Keratinocyte (primary cell): ENCODE measurements around the gene ITIH3. TPM values are rescaled to one million over a fixed set of nuclear protein-coding genes. Genes with fewer than 3 reads are reported as not detected.
"Not testable (repeated sequence)": the region's sequence is repeated elsewhere in the genome, so short reads cannot be mapped to it uniquely, and the experiment has no call there.

Experiments
- DNase-seq: peaks from one replicate; pipeline ENCODE4 v3.0.0-alpha.2; 2011; ENCODE audit warnings: low read depth, missing footprints, low spot score
- FAIRE-seq: peaks from 2 replicates; lab custom pipeline; 2011; peaks lifted over from hg19 to GRCh38; lab: Jason Lieb, UNC
- H2AFZ ChIP-seq: 2 replicates; pipeline ENCODE4 v1.6.0; 2012; ENCODE audit warnings: low read length, control low read depth, inconsistent platforms; ENCODE audit not compliant: control insufficient read depth
- H3K27ac ChIP-seq: 2 replicates; pipeline ENCODE4 v1.5.1; 2011; ENCODE audit warnings: low read length; ENCODE audit not compliant: control insufficient read depth, insufficient read depth
- H3K27me3 ChIP-seq: 3 replicates; pipeline ENCODE4 v1.6.0; 2011; ENCODE audit warnings: low read length; ENCODE audit not compliant: control insufficient read depth, insufficient read depth; ENCODE audit errors: extremely low read depth
- H3K36me3 ChIP-seq, 2 experiments: 2 replicates in 1 of 2; 3 replicates in 1 of 2; pipeline ENCODE4 v1.5.1; 2011; ENCODE audit warnings: low read length in 2 of 2, mild to moderate bottlenecking in 1 of 2; ENCODE audit not compliant: control insufficient read depth in 2 of 2, insufficient read depth in 2 of 2; ENCODE audit errors: extremely low read depth in 1 of 2
- H3K4me1 ChIP-seq: 3 replicates; pipeline ENCODE4 v1.5.1; 2011; ENCODE audit warnings: low read length; ENCODE audit not compliant: control insufficient read depth, insufficient read depth; ENCODE audit errors: extremely low read depth
- H3K4me2 ChIP-seq: 3 replicates; pipeline ENCODE4 v1.6.0; 2011; ENCODE audit warnings: low read depth, low read length; ENCODE audit not compliant: control insufficient read depth, insufficient read depth; ENCODE audit errors: extremely low read depth
- H3K4me3 ChIP-seq, 3 experiments: fragments of 200-600 bp in 1 of 3; sonication (generic) in 1 of 3; 2 replicates in 2 of 3; 3 replicates in 1 of 3; pipeline ENCODE4 v1.5.1; 2011 to 2016; ENCODE audit warnings: low read length in 3 of 3, mild to moderate bottlenecking in 3 of 3, control low read depth in 2 of 3, inconsistent platforms in 1 of 3, low read depth in 1 of 3, mixed read lengths in 1 of 3, mixed run types in 1 of 3, moderate library complexity in 1 of 3; ENCODE audit not compliant: control insufficient read depth in 2 of 3, insufficient read depth in 2 of 3; ENCODE audit errors: extremely low read depth in 1 of 3
- H3K79me2 ChIP-seq: 2 replicates; pipeline ENCODE4 v1.6.0; 2012; ENCODE audit warnings: low read length; ENCODE audit not compliant: control insufficient read depth, insufficient read depth
- H3K9ac ChIP-seq: 3 replicates; pipeline ENCODE4 v1.6.0; 2011; ENCODE audit warnings: low read length; ENCODE audit not compliant: control insufficient read depth, insufficient read depth; ENCODE audit errors: extremely low read depth
- H3K9me1 ChIP-seq: 3 replicates; pipeline ENCODE4 v1.6.0; 2011; ENCODE audit warnings: low read length; ENCODE audit not compliant: control insufficient read depth, insufficient read depth; ENCODE audit errors: extremely low read depth
- H3K9me3 ChIP-seq: 2 replicates; pipeline ENCODE4 v1.5.1; 2012; ENCODE audit warnings: low read depth, low read length; ENCODE audit not compliant: control insufficient read depth
- H4K20me1 ChIP-seq: 3 replicates; pipeline ENCODE4 v1.6.0; 2011; ENCODE audit warnings: low read length; ENCODE audit not compliant: control insufficient read depth, insufficient read depth; ENCODE audit errors: extremely low read depth
- EZH2 ChIP-seq: IDR thresholded peaks from one replicate; pipeline ENCODE4 v1.6.1; 2012; ENCODE audit warnings: inconsistent platforms, mild to moderate bottlenecking, low read length, moderate library complexity
- dilution Hi-C: fragments of 300-500 bp; cut with MboI; formaldehyde crosslinking; loops from one replicate; pipeline ENCODE4 v1.7.0; 2020; ENCODE audit warnings: low sequenced_read_pairs; ENCODE audit not compliant: extremely low pct_ligation_motif_present
- polyA plus RNA-seq, 5 experiments: library from polyadenylated mRNA; depleted of rRNA in 3 of 5; stranded (reverse) in 3 of 5; stranded (forward) in 1 of 5; unstranded in 1 of 5; fragments of >200 nt; gene quantifications; 1 replicate in 1 of 5; 2 replicates in 3 of 5; 3 replicates in 1 of 5; pipeline versions ENCODE4 v1.2.1 to v1.2.3, GENCODE V29; 2011 to 2012; ENCODE audit warnings: missing spikeins in 2 of 5, low read depth in 1 of 5, low replicate concordance in 1 of 5
- TF ChIP-seq, protein P1 (sequence below), 3 experiments: IDR thresholded peaks in 1 of 3; conservative IDR thresholded peaks in 1 of 3; optimal IDR thresholded peaks in 1 of 3; 2 replicates in 2 of 3; 3 replicates in 1 of 3; pipeline versions ENCODE3 to v1.5.1; 2011; ENCODE audit warnings: low read length in 3 of 3, mild to moderate bottlenecking in 3 of 3, moderate library complexity in 2 of 3, control low read depth in 1 of 3, inconsistent platforms in 1 of 3; ENCODE audit not compliant: insufficient read depth in 2 of 3; ENCODE audit errors: extremely low read depth in 1 of 3

The ITIH3 gene
- polyA plus RNA-seq, 1 donor (not counting 4 experiments of a cell fraction or from before 2014, with no cell fraction given) = not detected

DNA sequence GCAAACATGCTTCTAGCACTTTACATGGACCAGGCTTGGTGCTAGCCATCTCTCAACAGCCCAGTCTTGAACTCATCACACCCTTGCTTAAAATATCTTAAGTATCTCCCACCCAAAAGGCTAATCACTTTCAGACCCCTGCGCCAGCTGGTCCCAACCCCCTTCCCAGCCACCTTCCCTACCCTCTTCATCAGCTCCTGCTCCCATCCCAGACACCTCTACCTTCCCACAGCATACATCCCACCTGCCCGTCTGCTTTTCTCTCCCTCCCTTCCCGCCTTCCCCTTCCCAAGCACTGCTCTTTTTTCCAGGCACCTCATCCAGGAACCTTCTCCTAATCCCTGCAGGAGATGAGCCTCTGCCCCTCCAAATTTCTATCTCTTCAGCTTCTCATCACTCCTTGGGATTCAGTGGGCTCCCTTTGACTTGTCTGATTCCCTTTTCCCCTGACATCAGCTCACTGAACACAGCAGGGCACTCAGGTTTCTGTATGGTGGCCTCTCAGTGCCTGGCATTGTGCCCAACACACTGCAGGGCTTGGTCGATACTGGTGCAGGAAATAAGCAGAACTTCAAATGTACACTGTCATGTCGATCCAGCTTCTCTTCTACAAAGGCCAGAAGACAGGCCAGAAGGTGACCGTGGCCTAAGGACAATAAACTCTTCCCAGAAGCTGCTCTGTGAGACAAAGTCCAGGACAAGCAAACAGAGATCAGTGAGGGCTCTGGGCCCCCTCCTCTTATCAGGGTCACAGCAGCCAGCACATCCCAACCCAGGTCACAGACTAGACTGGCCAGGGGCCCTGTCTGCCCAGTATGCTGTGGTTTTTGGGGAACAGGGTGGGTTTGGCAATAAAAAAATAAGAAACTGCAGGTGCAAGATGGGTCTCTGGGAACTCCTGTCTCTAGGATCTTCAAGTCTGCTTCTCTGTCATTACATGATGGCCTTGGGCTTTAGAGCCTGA lies 19.4 kb upstream of the ITIH3 start:
- Histone ChIP-seq H3K27me3 (peaks cover 6% of the 10 kb centered on the region), H3K36me3 (no peaks in the 10 kb centered on the region), H4K20me1 (no peaks in the 10 kb centered on the region), H3K4me1 (peaks cover 3% of the 10 kb centered on the region), H3K79me2 (peaks cover 4% of the 10 kb centered on the region), H3K4me3 (no peak overlapping the region), H2AFZ (no peak overlapping the region), H3K27ac (no peak overlapping the region), H3K9ac (no peak overlapping the region), H3K9me1 (no peaks in the 10 kb centered on the region), H3K9me3 (no peaks in the 10 kb centered on the region), H3K4me2 (no peak overlapping the region)
- FAIRE-seq (no peak), DNase-seq (no peak)
- TF ChIP-seq, protein P1, sequence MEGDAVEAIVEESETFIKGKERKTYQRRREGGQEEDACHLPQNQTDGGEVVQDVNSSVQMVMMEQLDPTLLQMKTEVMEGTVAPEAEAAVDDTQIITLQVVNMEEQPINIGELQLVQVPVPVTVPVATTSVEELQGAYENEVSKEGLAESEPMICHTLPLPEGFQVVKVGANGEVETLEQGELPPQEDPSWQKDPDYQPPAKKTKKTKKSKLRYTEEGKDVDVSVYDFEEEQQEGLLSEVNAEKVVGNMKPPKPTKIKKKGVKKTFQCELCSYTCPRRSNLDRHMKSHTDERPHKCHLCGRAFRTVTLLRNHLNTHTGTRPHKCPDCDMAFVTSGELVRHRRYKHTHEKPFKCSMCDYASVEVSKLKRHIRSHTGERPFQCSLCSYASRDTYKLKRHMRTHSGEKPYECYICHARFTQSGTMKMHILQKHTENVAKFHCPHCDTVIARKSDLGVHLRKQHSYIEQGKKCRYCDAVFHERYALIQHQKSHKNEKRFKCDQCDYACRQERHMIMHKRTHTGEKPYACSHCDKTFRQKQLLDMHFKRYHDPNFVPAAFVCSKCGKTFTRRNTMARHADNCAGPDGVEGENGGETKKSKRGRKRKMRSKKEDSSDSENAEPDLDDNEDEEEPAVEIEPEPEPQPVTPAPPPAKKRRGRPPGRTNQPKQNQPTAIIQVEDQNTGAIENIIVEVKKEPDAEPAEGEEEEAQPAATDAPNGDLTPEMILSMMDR (optimal IDR thresholded peaks at IDR 0.05 in 1 of 3, IDR thresholded peaks at IDR 0.05 in 1 of 3, conservative IDR thresholded peaks at IDR 0.05 in 1 of 3; ENCODE audit: extremely low read depth in 1 of 3, insufficient read depth in 2 of 3, low read length in 3 of 3) = no peak
- TF ChIP-seq EZH2 = no peak
- dilution Hi-C loops = no loop called here

DNA sequence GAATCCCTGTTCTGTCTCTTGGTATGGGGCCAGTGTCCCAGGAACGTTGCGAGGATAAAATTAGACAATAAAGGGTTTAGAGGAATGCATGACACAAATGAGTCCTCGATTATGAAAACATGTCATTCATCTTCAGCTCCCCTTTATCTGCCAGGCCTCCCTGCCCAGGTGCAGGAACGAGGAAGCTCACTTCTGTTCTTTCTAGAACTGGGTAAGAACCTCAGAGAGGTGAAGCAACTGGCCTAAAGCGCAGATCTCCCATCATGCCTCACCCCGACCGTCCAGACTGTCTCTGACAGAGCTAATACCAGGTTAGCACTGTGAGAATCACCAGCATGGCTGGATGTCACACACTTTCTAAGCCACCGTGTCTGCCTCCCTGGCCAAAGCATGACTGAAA lies 18.7 kb upstream of the ITIH3 start:
- Histone ChIP-seq H3K27ac (no peak overlapping the region), H3K9me1 (no peaks in the 10 kb centered on the region), H3K4me1 (peaks cover 3% of the 10 kb centered on the region), H3K79me2 (no peaks in the 10 kb centered on the region), H2AFZ (no peak overlapping the region), H3K4me3 (no peak overlapping the region), H4K20me1 (no peaks in the 10 kb centered on the region), H3K27me3 (peaks cover 12% of the 10 kb centered on the region), H3K9ac (no peak overlapping the region), H3K4me2 (no peak overlapping the region), H3K36me3 (no peaks in the 10 kb centered on the region), H3K9me3 (no peaks in the 10 kb centered on the region)
- dilution Hi-C loops = no loop called here
- no peak for DNase-seq
- TF ChIP-seq, protein P1 (optimal IDR thresholded peaks at IDR 0.05 in 1 of 3, IDR thresholded peaks at IDR 0.05 in 1 of 3, conservative IDR thresholded peaks at IDR 0.05 in 1 of 3; ENCODE audit: extremely low read depth in 1 of 3, insufficient read depth in 2 of 3, low read length in 3 of 3) = no peak
- TF ChIP-seq EZH2 = no peak
- no peak for FAIRE-seq

DNA sequence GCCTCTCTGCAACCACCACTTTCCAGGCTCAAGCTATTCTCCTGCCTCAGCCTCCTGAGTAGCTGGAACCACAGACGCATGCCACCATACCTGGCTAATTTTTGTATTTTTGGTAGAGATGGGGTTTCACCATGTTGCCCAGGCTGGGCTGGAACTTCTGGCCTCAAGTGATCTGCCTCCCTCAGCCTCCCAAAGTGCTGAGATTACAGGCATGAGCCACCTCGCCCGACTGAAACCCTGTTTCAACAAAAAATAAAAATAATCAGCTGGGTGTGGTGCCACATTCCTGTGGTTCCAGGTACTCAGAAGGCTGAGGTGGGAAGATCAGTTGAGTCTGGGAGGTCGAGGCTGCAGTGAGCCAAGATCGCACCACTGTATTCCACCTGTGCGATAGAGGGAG lies 18.1 kb upstream of the ITIH3 start:
- DNase-seq, H4K20me1 ChIP-seq, H3K4me1 ChIP-seq, H3K4me2 ChIP-seq, FAIRE-seq, H3K27ac ChIP-seq, H3K9ac ChIP-seq, H3K9me3 ChIP-seq, dilution Hi-C loops, H3K9me1 ChIP-seq, H3K4me3 ChIP-seq, H3K79me2 ChIP-seq, H2AFZ ChIP-seq, H3K36me3 ChIP-seq: not testable (repeated sequence)
- H3K27me3 ChIP-seq = peaks cover 12% of the 10 kb centered on the region
